GM12892 (cell line): ENCODE results near the gene KRTAP8-1.

ENCODE experiments used
- POLR2A ChIP-seq: IDR thresholded peaks from 2 replicates; pipeline ENCODE4 v1.6.1; 2011; ENCODE audit warnings: low read depth, low read length, control low read depth
- POLR2AphosphoS5 ChIP-seq: IDR thresholded peaks from 2 replicates; pipeline ENCODE4 v1.6.1; 2011; ENCODE audit warnings: low read depth, low read length, control low read depth

GRCh38 chr21:30813174-30813573, at the start of gene KRTAP8-1:
- TF ChIP-seq POLR2AphosphoS5 (no peak), POLR2A (no peak)
